Measurements from ENCODE around the gene TNFRSF4. TPM values are rescaled to one million over a fixed set of nuclear protein-coding genes. Genes with fewer than 3 reads are reported as not detected.
A peak's percentile ranks its signal among the peaks of the same experiment; 100 is the strongest.

The TNFRSF4 gene
- polyA plus RNA-seq, 1 donor: 1.1 TPM

DNA sequence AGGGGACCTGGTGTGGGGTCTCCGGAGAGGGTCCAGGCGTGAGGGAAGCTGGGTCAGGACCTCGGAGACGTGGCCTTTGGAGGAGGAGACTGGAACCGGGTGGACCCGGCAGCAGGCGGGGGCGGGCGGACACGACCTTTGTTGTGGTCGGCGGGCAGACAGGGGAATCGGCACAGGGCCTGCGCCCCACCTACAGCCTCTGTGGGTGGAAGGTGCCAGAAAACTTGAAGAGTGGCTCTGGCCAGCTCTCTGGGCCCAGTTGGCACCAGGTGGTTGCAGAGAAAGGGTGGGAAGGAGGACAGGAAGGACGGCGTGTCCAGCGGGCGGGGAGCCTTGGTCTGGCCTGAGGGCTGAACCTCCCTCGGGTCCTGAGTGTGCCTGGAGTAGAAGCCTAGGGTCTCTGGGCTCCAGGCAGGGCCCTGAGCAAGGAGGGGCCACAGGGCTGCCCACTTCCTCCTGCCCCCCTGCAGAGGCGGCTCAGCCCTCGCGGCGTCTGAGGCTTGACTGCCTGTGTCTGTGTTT is 48.0 kb downstream of the TNFRSF4 start:
- H3K27ac ChIP-seq (ENCODE audit: low read length): peak overlapping the region; percentile 44
- no CpG with 5 or more reads among the region's 23 CpGs for WGBS (ENCODE audit: insufficient coverage, low lambda C conversion rate)
- DNase-seq: no peak
- H3K27me3 ChIP-seq (ENCODE audit: control insufficient read depth, insufficient read depth, low read length): peaks cover 3% of the 10 kb centered on the region
- H3K36me3 ChIP-seq (ENCODE audit: control insufficient read depth, insufficient read depth, low read length): peaks cover 27% of the 10 kb centered on the region
- H3K4me3 ChIP-seq (ENCODE audit: low read length): peak overlapping the region; percentile 95
- H3K9me3 ChIP-seq (ENCODE audit: control insufficient read depth, low read depth, low read length): peaks cover 11% of the 10 kb centered on the region
- H3K4me1 ChIP-seq (ENCODE audit: control insufficient read depth, insufficient read depth, low read length): peaks cover 53% of the 10 kb centered on the region

DNA sequence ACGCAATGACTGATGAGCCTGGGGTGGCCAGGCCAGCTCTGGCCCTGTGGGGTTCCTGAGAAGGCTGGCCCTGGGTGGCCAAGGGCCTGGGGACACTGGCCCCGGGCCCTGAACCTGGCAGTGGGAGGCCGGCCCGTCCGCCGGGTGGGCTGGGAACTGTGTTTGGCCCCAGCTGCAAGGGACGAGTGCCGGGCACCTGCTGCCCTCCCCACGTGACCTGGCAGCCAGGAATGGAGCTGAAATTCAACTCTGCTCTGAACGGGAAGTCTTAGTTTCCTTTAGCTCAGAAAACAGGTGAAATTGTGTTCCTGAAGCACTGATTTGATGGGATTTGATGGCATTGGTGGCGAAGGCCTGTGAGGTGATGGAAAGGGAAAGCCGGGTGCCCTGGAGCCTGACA is 48.5 kb downstream of the TNFRSF4 start:
- Histone ChIP-seq H3K27ac (ENCODE audit: low read length) (peak overlapping the region; percentile 98), H3K4me1 (ENCODE audit: control insufficient read depth, insufficient read depth, low read length) (peaks cover 56% of the 10 kb centered on the region), H3K36me3 (ENCODE audit: control insufficient read depth, insufficient read depth, low read length) (peaks cover 27% of the 10 kb centered on the region), H3K27me3 (ENCODE audit: control insufficient read depth, insufficient read depth, low read length) (peaks cover 3% of the 10 kb centered on the region), H3K9me3 (ENCODE audit: control insufficient read depth, low read depth, low read length) (peaks cover 11% of the 10 kb centered on the region), H3K4me3 (ENCODE audit: low read length) (peak overlapping the region; percentile 95)
- WGBS (ENCODE audit: insufficient coverage, low lambda C conversion rate): no CpG with 5 or more reads among the region's 12 CpGs
- no peak for DNase-seq

DNA sequence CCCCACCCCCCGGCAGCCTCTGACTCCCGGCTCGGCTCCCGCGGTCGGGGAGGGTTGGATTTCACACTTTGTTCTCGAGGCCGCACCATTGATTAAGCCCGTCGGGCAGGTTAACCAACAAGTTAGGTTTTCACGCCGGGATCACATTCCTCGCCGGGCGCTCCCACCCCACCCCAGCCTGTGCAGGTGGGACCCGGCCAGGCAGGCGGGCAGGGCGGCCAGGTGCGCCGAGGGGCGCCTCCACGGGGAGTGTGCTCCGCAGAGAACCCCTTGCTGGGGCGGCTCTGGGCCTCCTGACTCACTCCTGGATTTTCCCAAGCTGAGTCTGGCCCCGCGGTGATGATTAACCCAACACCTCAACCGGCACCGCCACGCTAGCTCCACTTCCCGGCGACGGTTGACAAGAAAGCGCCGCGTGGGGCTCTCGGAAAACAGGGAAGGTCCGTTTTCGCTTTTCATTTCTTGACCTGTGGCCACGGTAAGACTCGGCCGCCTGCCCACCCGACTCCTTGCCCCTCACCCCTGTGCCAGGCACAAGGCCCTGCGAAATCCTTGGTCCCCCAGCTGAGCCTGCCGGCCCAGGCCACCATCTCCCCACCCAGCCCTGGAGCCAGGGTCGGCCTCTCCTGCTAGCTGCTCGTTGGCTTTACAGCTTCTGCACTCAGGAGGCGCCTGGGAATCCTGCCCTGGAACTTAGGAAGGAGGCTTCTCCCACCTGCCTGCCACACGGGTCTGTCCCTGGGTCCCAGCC is 49.1 kb downstream of the TNFRSF4 start:
- H3K4me1 ChIP-seq (ENCODE audit: control insufficient read depth, insufficient read depth, low read length): peaks cover 62% of the 10 kb centered on the region
- no CpG with 5 or more reads among the region's 48 CpGs for WGBS (ENCODE audit: insufficient coverage, low lambda C conversion rate)
- peaks cover 24% of the 10 kb centered on the region for H3K36me3 ChIP-seq (ENCODE audit: control insufficient read depth, insufficient read depth, low read length)
- peak overlapping the region; percentile 98 for H3K27ac ChIP-seq (ENCODE audit: low read length)
- H3K4me3 ChIP-seq (ENCODE audit: low read length): peak overlapping the region; percentile 95
- peaks cover 11% of the 10 kb centered on the region for H3K9me3 ChIP-seq (ENCODE audit: control insufficient read depth, low read depth, low read length)
- peak; percentile 81 to 89 for DNase-seq
- H3K27me3 ChIP-seq (ENCODE audit: control insufficient read depth, insufficient read depth, low read length): peaks cover 3% of the 10 kb centered on the region

DNA sequence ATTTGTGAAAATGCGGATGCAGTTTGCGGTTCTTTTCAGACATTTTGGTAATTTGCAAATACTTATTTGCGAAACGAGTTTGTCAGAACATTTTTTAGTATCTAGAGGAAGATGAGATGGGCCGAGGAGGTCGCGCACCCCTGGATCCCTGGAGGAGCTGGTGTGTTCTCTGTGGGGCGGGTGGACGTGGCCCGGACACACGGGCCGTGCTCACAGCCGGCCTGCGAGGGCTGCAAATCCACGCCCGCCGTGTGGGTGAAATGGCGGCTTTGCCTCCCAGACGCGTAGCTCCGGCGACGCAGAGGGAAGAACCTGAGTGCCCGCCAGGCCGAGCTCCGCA is 49.6 kb downstream of the TNFRSF4 start:
- H3K4me1 ChIP-seq (ENCODE audit: control insufficient read depth, insufficient read depth, low read length): peaks cover 64% of the 10 kb centered on the region
- peak overlapping the region; percentile 95 for H3K4me3 ChIP-seq (ENCODE audit: low read length)
- DNase-seq: no peak
- peak overlapping the region; percentile 98 for H3K27ac ChIP-seq (ENCODE audit: low read length)
- peaks cover 19% of the 10 kb centered on the region for H3K36me3 ChIP-seq (ENCODE audit: control insufficient read depth, insufficient read depth, low read length)
- 18% methylated on average over 3 of the region's 26 CpGs for WGBS (ENCODE audit: insufficient coverage, low lambda C conversion rate)
- peaks cover 3% of the 10 kb centered on the region for H3K27me3 ChIP-seq (ENCODE audit: control insufficient read depth, insufficient read depth, low read length)
- H3K9me3 ChIP-seq (ENCODE audit: control insufficient read depth, low read depth, low read length): peaks cover 11% of the 10 kb centered on the region

DNA sequence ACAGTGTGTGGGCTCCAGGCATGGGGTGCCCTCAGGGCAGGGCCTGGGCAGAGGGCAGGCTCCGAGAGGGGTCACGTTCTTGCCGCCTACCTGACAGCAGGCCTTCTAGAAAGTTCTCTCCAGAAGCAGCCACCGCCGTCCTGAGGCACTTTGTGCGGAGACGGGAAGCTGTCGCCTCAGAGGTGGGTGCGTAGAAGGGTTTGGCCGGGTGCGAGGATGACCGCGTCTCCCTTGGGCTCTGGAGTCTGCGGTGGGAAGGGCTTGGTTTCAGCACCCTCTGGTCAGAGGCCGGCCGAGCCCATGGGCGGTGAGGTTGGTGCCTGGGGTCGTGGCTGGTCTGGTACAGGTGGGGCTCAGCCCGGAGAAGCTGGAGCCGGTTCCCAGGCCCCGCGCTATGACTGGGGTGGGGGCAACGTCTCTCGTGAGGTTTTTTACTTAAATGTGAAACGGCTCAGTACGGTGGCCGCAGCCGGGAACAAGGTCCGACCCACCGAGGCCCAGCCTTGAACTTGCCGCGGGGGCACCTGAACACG is 50.3 kb downstream of the TNFRSF4 start:
- H3K4me3 ChIP-seq (ENCODE audit: low read length): peak overlapping the region; percentile 95
- DNase-seq: peak in 1 of 2 donors; percentile 56
- H3K27ac ChIP-seq (ENCODE audit: low read length): peak overlapping the region; percentile 98
- no CpG with 5 or more reads among the region's 33 CpGs for WGBS (ENCODE audit: insufficient coverage, low lambda C conversion rate)
- peaks cover 3% of the 10 kb centered on the region for H3K27me3 ChIP-seq (ENCODE audit: control insufficient read depth, insufficient read depth, low read length)
- peaks cover 6% of the 10 kb centered on the region for H3K9me3 ChIP-seq (ENCODE audit: control insufficient read depth, low read depth, low read length)
- peaks cover 64% of the 10 kb centered on the region for H3K4me1 ChIP-seq (ENCODE audit: control insufficient read depth, insufficient read depth, low read length)
- H3K36me3 ChIP-seq (ENCODE audit: control insufficient read depth, insufficient read depth, low read length): peaks cover 13% of the 10 kb centered on the region

DNA sequence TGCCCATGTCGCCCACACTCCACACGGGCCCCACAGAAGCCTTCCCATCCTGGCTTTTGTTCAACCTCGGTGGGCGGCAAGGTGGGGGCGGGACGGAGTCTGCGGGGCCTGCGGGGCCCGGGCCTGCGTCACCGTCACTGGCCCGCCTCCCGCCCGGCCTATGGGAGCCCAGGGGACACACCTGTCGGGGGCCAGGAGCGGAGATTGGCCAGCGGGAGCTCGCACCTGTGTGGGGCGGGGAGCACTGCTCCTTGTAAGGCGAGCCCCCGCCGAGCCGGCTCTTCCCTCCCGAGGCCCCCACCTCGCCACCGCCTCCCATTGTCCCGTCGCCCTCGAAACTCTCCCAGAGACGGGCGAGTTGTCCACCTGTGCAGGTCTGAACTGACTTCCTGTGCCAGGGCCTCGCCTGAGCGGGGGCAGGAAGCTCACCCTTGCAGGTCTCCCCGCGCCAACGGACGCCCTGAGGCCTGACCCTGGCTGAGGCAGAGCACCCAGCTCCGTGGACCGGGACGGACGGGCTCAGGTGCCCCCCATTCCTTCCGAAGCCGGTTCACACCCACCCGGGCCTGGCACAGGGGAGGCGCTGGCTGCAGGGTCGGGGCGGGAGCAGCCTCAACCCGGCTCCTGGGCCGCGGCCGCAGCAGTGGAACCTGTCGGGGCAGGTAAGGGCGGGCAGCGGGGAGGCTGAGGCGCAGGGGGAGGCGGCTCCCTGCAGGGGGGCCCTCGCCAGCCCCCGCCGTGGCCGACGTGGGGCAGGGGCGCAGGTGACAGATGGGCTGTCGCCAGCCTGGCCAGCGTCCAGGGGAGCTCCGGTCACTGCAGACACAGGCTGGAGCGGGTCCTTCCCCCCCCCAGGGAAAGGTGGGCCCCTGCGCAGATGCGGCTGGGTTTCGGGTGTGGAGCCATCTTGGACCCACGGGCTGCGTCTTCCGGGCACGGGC is 51.1 kb downstream of the TNFRSF4 start:
- Histone ChIP-seq H3K4me3 (ENCODE audit: low read length) (peak overlapping the region; percentile 95), H3K4me1 (ENCODE audit: control insufficient read depth, insufficient read depth, low read length) (peaks cover 65% of the 10 kb centered on the region), H3K36me3 (ENCODE audit: control insufficient read depth, insufficient read depth, low read length) (peaks cover 9% of the 10 kb centered on the region), H3K27ac (ENCODE audit: low read length) (peak overlapping the region; percentile 98), H3K9me3 (ENCODE audit: control insufficient read depth, low read depth, low read length) (peaks cover 4% of the 10 kb centered on the region), H3K27me3 (ENCODE audit: control insufficient read depth, insufficient read depth, low read length) (peaks cover 3% of the 10 kb centered on the region)
- WGBS (ENCODE audit: insufficient coverage, low lambda C conversion rate): no CpG with 5 or more reads among the region's 73 CpGs
- DNase-seq: peak; percentile 93 to 98

DNA sequence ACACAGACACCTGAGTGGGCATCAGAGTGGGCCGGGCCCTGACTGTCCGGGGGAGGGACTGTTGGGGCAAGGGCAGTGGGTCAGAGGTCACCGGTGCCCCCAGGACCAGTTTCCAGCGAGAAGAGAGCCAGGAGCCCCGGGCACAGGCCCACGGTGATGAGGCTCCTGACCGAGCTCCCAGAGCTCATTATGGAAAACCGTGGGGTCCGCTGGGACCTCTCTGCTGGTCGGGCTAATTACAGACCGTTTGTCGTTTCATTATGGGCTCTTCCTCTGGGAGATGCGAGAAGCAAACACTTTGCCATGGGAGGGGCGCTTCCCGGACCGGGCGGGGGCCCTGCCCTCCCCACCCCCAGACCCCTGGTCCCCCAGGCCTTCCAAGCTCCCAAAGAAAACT is 52.3 kb downstream of the TNFRSF4 start:
- Histone ChIP-seq H3K4me1 (ENCODE audit: control insufficient read depth, insufficient read depth, low read length) (peaks cover 53% of the 10 kb centered on the region), H3K27ac (ENCODE audit: low read length) (peak overlapping the region; percentile 77), H3K9me3 (ENCODE audit: control insufficient read depth, low read depth, low read length) (peaks cover 2% of the 10 kb centered on the region), H3K4me3 (ENCODE audit: low read length) (no peak overlapping the region), H3K36me3 (ENCODE audit: control insufficient read depth, insufficient read depth, low read length) (peaks cover 9% of the 10 kb centered on the region), H3K27me3 (ENCODE audit: control insufficient read depth, insufficient read depth, low read length) (peaks cover 3% of the 10 kb centered on the region)
- no CpG with 5 or more reads among the region's 17 CpGs for WGBS (ENCODE audit: insufficient coverage, low lambda C conversion rate)
- DNase-seq: no peak

Other genes starting within 250 kb of the TNFRSF4 start
- 0.49 TPM for gene PLEKHN1, start 247.7 kb downstream of the TNFRSF4 start, polyA plus RNA-seq
- 0.22 TPM for gene PERM1, start 232.1 kb downstream of the TNFRSF4 start, polyA plus RNA-seq
- 10.7 TPM for gene HES4, start 214.1 kb downstream of the TNFRSF4 start, polyA plus RNA-seq
- 26.0 TPM for gene ISG15, start 200.7 kb downstream of the TNFRSF4 start, polyA plus RNA-seq
- 116 TPM for gene AGRN, start 194.0 kb downstream of the TNFRSF4 start, polyA plus RNA-seq
- 0.06 TPM for gene RNF223, start 139.8 kb downstream of the TNFRSF4 start, polyA plus RNA-seq
- gene C1orf159, start 98.1 kb downstream of the TNFRSF4 start, polyA plus RNA-seq: 9.4 TPM
- 0.64 TPM for gene TTLL10, start 40.3 kb downstream of the TNFRSF4 start, polyA plus RNA-seq
- gene TNFRSF18, start 7.6 kb downstream of the TNFRSF4 start, polyA plus RNA-seq: 0.49 TPM
- 174 TPM for gene SDF4, start 17.8 kb upstream of the TNFRSF4 start, polyA plus RNA-seq
- gene B3GALT6, start 18.1 kb upstream of the TNFRSF4 start, polyA plus RNA-seq: 16.1 TPM
- 50.5 TPM for gene C1QTNF12, start 32.6 kb upstream of the TNFRSF4 start, polyA plus RNA-seq
- 52.9 TPM for gene UBE2J2, start 59.7 kb upstream of the TNFRSF4 start, polyA plus RNA-seq
- 18.7 TPM for gene SCNN1D, start 66.3 kb upstream of the TNFRSF4 start, polyA plus RNA-seq
- gene ACAP3, start 93.8 kb upstream of the TNFRSF4 start, polyA plus RNA-seq: 67.7 TPM
- gene PUSL1, start 94.4 kb upstream of the TNFRSF4 start, polyA plus RNA-seq: 14.5 TPM
- 147 TPM for gene INTS11, start 110.5 kb upstream of the TNFRSF4 start, polyA plus RNA-seq
- gene CPTP, start 110.6 kb upstream of the TNFRSF4 start, polyA plus RNA-seq: 17.7 TPM
- 0.69 TPM for gene TAS1R3, start 117.1 kb upstream of the TNFRSF4 start, polyA plus RNA-seq
- 45.4 TPM for gene DVL1, start 135.3 kb upstream of the TNFRSF4 start, polyA plus RNA-seq
- 346 TPM for gene MXRA8, start 144.4 kb upstream of the TNFRSF4 start, polyA plus RNA-seq
- 88.4 TPM for gene AURKAIP1, start 161.1 kb upstream of the TNFRSF4 start, polyA plus RNA-seq
- gene CCNL2, start 185.2 kb upstream of the TNFRSF4 start, polyA plus RNA-seq: 285 TPM
- 135 TPM for gene MRPL20, start 193.1 kb upstream of the TNFRSF4 start, polyA plus RNA-seq
- gene ANKRD65, start 207.1 kb upstream of the TNFRSF4 start, polyA plus RNA-seq: 2.6 TPM
- 92.3 TPM for gene VWA1, start 221.5 kb upstream of the TNFRSF4 start, polyA plus RNA-seq
- gene ATAD3C, start 235.5 kb upstream of the TNFRSF4 start, polyA plus RNA-seq: 1.0 TPM

All from large intestine (tissue), 3 donors.